Activated CD8-positive, alpha-beta memory T cell treated with anti-CD3 and anti-CD28 coated beads for 36 hours (primary cell): ENCODE measurements around the gene TLNRD1. TPM values are rescaled to one million over a fixed set of nuclear protein-coding genes. Genes with fewer than 3 reads are reported as not detected.

Experiments
- CTCF ChIA-PET: fragments of 350-600 bp; sonication (Branson Sonifier 250); formaldehyde crosslinking; loops from one replicate; lab custom pipeline; 2021; ENCODE audit warnings: antibody characterized with exemption; lab: Charles Lee
- POLR2A ChIA-PET: fragments of 350-600 bp; sonication (Branson Sonifier 250); formaldehyde crosslinking; loops from one replicate; lab custom pipeline; 2021; ENCODE audit warnings: antibody characterized with exemption; lab: Charles Lee
- total RNA-seq, 2 experiments: library from RNA; stranded (reverse); gene quantifications; one replicate each; pipeline ENCODE4 v1.2.3, GENCODE V29; 2021

Gene TLNRD1
- total RNA-seq, 2 experiments from 2014 or later: 37.4 to 37.8 TPM

- ChIA-PET CTCF (no interaction called here), POLR2A (no interaction called here)
These were observed 37.4 kb downstream of the TLNRD1 start for GRCh38 chr15:81037952-81038743.

- CTCF ChIA-PET: interaction anchor here (1.5 kb wide), 1 partner anchor 8 kb away, joined by 3 read pairs; no protein-coding TSS in a partner anchor
- POLR2A ChIA-PET: interaction anchor here (1.0 kb wide), 1 partner anchor 38 kb away, joined by 5 read pairs; the partner anchor contains the start of gene TLNRD1
These were observed 38.4 kb downstream of the TLNRD1 start for GRCh38 chr15:81038975-81039607.

- POLR2A ChIA-PET: no interaction called here
- CTCF ChIA-PET: no interaction called here
These were observed 40.0 kb downstream of the TLNRD1 start for GRCh38 chr15:81040757-81041156.

- CTCF ChIA-PET: no interaction called here
- POLR2A ChIA-PET: no interaction called here
These were observed 42.7 kb downstream of the TLNRD1 start for GRCh38 chr15:81043281-81043934.

GRCh38 chr15:81043935-81044575 is 43.3 kb downstream of the TLNRD1 start:
- ChIA-PET POLR2A (no interaction called here), CTCF (no interaction called here)

GRCh38 chr15:81046290-81046689 is 45.6 kb downstream of the TLNRD1 start:
- POLR2A ChIA-PET: no interaction called here
- CTCF ChIA-PET: interaction anchor here (0.7 kb wide), 2 partner anchors 581 to 1076 kb away, joined by 3 to 4 read pairs; partner anchors contain the start of gene BCL2A1

- POLR2A ChIA-PET: interaction anchor here (1.4 kb wide), 1 partner anchor 47 kb away, joined by 4 read pairs; the partner anchor contains the start of gene TLNRD1
- CTCF ChIA-PET: interaction anchor here (1.6 kb wide), 1 partner anchor 8 kb away, joined by 3 read pairs; no protein-coding TSS in a partner anchor
These were observed 47.2 kb downstream of the TLNRD1 start for GRCh38 chr15:81047928-81048327.

GRCh38 chr15:81049835-81050234 is 49.1 kb downstream of the TLNRD1 start:
- CTCF ChIA-PET: no interaction called here
- POLR2A ChIA-PET: no interaction called here

- POLR2A ChIA-PET: no interaction called here
These were observed 49.5 kb downstream of the TLNRD1 start for GRCh38 chr15:81050259-81050658.

GRCh38 chr15:81050805-81051204 is 50.1 kb downstream of the TLNRD1 start:
- CTCF ChIA-PET: no interaction called here
- POLR2A ChIA-PET: no interaction called here

More at GRCh38 chr15:81050259-81050658, 49.5 kb downstream of the TLNRD1 start:
- CTCF ChIA-PET: no interaction called here

GRCh38 chr15:81052046-81052445 is 51.3 kb downstream of the TLNRD1 start:
- ChIA-PET CTCF (no interaction called here), POLR2A (no interaction called here)

GRCh38 chr15:81053621-81054020 is 52.9 kb downstream of the TLNRD1 start:
- CTCF ChIA-PET: no interaction called here
- POLR2A ChIA-PET: no interaction called here

GRCh38 chr15:81054236-81054635 is 53.5 kb downstream of the TLNRD1 start:
- POLR2A ChIA-PET: no interaction called here
- CTCF ChIA-PET: no interaction called here

Other genes starting within 250 kb of the TLNRD1 start
- not detected for gene CEMIP, start 221.6 kb upstream of the TLNRD1 start, total RNA-seq
- 10 to 100 TPM; 26.5 to 28.1 TPM for gene MESD, start 11.1 kb upstream of the TLNRD1 start, total RNA-seq
- not detected for gene CFAP161, start 133.3 kb downstream of the TLNRD1 start, total RNA-seq
- gene IL16, start 196.0 kb downstream of the TLNRD1 start, total RNA-seq: 10 to 100 TPM; 80.8 to 83.2 TPM